NCI-H2227 treated with DMSO at 0.1 percent for 48 hours (cell line): ENCODE measurements around the gene CDKN2C.

Experiments
- DNase-seq: peaks from one replicate; lab custom pipeline; 2025; lab: John Stamatoyannopoulos, UW

Gene CDKN2C

DNA sequence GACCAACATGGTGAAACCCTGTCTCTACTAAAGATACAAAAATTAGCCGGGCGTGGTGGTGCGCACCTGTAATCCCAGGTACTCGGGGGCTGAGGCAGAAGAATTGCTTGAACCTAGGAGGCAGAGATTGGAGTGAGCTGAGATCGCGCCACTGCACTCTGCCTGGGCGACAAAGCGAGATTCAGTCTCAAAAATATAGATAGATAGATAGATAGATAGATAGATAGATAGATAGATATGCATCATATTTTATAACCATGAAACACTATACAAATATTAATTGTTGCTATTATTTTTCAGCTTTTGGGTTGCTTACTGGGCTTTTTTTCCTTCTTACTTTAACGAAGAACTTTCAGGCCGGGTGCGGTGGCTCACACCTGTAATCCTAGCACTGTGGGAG is 5.2 kb upstream of the CDKN2C start:
- DNase-seq, result no peak

- DNase-seq, result no peak
These were observed 3.1 kb upstream of the CDKN2C start for GRCh38 chr1:50966991-50967390.

GRCh38 chr1:50967416-50968157 is 2.5 kb upstream of the CDKN2C start:
- DNase-seq, result peak; percentile 54

- DNase-seq, result peak; percentile 96
These were observed 1.8 kb upstream of the CDKN2C start for GRCh38 chr1:50968158-50968820.

DNA sequence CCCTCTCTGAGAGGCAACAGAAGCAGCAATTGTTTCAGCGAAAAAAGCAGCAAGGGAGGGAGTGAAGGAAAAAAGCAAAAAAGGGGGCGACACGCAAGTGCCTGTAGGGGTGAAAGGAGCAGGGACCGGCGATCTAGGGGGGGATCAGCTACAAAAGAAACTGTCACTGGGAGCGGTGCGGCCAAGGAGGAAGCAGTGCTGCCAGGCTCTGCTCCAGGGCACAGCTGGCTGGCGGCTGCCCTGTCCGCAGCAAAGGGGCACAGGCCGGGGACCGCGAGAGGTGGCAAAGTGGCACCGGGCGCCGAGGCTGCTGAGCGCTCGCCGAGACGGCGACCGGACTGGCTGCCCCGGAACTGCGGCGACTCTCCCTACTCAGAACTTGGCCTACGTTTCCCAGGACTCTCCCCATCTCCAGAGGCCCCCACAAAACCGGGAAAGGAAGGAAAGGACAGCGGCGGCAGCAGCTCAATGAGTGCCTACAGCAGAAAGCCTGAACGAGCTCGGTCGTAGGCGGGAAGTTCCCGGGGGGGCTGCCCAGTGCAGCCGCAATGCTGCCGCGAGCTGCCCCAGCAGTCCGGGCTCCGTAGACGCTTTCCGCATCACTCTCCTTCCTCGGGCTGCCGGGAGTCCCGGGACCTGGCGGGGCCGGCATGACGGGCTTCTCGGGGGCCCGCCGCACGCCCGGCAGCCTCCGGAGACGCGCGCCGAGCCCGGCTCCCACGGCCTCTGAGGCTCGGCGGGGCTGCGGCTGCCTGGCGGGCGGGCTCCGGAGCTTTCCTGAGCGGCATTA is 1.0 kb upstream of the CDKN2C start:
- DNase-seq, result no peak

DNA sequence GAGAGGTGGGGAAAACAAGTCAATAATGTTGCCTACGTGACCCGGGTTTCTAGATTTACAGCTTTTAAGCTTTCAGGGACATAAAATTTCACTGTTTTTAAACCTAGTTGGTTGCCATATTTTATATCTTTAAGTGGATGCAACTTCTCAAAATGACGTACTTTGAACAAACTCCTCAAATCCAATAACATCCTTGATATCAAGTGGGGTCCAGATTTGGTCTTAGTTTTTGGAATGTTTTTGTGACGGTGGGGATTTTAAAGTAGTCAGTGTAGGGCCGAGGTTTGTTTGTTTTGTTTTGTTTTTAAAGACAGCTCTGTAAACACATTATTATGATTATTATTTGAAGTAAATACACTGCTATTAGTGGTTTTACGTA is 453 bp downstream of the CDKN2C start:
- no peak for DNase-seq

GRCh38 chr1:50970931-50971582 is 1.0 kb downstream of the CDKN2C start:
- DNase-seq, result no peak

DNA sequence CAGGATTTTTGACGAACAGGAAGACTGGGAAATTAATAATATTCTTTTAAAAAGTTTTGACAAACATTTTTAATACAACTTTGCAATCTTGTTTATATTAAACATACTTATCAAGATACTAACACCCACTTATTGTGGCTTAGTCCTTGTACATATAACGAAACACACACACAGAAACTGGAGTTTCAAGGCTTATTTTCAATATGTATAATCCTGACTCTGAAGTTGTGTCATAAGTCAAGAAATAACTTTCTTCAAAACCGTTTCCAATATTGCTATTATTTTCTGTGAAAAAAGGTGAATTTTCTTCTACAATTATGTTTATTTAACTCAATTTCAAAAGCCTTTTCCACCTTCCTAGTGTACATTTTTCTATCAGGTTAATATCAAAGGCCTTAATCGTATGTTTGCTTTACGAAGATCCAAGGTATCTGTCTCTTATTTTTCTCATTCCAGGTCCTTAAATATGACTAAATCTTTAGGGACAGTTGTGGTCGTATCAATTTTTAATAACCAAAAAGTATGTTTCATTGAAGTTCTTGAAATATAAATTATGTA is 1.8 kb downstream of the CDKN2C start:
- DNase-seq, result no peak

DNA sequence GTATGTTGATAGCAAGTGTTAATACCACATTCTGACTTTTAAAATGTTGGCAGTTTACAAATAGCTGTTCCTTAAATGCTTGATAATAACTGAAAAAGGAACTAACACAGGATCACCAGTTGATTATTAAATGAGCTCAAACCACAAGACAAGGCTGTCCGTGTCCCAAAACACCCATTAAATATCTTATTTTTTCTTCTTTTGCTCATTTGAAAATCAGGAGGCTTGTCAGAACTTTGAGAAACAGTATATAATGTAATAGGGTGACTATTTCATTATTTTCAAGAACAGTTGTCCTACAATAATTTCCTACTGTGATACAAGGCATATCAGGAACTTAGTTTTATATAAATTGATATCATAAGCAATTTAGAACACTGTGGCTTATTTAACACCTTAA is 2.7 kb downstream of the CDKN2C start:
- DNase-seq, result no peak

- no peak for DNase-seq
These were observed 3.2 kb downstream of the CDKN2C start for GRCh38 chr1:50973255-50973654.

DNA sequence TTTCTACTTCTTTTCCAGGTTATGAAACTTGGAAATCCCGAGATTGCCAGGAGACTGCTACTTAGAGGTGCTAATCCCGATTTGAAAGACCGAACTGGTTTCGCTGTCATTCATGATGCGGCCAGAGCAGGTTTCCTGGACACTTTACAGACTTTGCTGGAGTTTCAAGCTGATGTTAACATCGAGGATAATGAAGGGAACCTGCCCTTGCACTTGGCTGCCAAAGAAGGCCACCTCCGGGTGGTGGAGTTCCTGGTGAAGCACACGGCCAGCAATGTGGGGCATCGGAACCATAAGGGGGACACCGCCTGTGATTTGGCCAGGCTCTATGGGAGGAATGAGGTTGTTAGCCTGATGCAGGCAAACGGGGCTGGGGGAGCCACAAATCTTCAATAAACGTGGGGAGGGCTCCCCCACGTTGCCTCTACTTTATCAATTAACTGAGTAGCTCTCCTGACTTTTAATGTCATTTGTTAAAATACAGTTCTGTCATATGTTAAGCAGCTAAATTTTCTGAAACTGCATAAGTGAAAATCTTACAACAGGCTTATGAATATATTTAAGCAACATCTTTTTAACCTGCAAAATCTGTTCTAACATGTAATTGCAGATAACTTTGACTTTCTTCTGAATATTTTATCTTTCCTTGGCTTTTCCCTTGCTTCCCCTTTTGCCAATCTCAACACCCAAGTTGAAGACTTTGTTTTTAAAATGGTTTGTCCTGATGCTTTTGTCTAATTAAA is 4.0 kb downstream of the CDKN2C start:
- DNase-seq, result no peak

DNA sequence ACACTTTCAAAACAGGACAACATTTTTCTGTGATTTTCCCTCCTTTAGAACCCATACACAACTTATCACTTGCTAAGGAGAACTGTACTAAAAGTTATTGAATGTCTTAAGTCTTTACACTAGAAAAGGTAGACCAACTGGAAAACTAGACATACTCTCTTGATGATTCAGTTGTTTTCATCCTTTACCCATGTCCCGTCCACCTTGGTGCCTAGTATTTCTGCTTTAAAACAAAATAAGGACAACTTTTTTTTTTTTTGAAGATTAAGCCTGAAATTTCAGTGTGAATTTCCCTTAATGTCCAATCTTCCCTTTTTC is 4.5 kb downstream of the CDKN2C start:
- no peak for DNase-seq

- no peak for DNase-seq
These were observed 5.4 kb downstream of the CDKN2C start for GRCh38 chr1:50975436-50975835.

DNA sequence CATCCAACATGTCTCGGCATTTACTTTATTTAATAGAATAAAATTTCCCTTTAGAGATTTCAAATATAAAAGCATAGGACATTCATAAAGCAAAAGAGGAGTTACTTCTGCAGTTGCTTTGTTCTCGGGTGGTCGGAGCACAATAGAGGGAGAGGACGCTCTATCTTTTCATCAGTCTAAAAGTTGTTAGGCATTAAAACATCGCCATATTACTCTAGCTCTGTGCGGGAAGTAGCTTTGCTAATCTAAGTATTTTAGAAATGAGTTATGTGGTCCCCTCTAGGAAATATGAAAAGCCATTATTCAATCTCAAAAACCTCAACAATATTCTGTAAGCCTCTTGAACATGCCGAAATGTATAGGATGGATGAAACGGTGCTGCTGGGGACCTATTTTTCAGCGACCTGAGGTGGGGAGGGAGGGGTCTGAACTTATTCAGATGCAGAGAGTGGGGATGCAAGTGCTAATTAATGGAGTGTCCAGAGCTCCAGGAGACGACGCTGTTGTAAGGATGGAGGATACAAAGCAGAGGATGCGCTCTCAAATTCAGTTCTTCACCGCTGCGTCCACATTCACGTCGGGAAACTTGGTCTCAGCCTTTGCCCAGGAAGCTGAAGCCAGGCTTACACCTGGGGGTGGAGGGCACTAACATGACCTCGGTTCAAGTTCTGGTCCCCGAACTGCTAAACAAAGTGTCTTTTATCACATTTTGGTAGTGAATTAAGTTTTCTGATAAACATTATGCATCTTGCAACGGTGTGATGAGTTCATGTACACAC is 6.3 kb downstream of the CDKN2C start:
- peak; percentile 80 for DNase-seq

GRCh38 chr1:50976890-50977574 is 7.0 kb downstream of the CDKN2C start:
- peak; percentile 75 for DNase-seq

DNA sequence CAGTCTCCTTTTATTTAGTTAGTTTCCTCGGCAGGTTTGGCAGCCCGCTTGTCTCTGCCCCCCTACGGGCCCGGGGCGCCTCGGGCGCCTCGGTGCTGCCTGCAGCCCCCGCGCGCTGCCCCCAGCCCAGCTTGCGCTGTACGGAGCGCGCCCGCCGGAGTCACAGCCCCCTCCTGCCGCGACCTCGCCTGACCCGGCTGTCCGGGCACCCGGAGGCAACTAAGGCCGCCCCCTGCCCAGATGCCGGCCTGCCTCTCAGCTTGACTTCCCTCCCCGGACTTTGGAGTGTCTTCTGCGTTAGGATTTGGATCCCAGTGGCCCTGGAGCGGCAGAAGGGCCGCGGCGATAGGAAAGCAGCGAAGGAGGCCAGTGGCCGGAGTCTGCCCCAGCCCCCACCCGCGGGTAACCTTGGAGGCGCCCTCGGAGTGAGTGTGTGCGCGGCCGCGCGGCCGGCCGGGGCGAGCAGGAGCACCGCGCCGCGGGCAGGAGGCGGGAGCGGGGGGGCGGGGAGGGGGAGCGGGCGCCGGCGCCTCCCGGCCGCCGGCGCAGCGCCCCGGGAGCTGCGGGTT is 7.6 kb downstream of the CDKN2C start:
- DNase-seq, result no peak

- DNase-seq, result peak; percentile 69
These were observed 8.3 kb downstream of the CDKN2C start for GRCh38 chr1:50978144-50978851.

- DNase-seq, result no peak
These were observed 9.1 kb downstream of the CDKN2C start for GRCh38 chr1:50978852-50979781.
